Iris pigment epithelial cell (primary cell): ENCODE results near the gene ACTN4.

ENCODE experiments used
- DNase-seq: peaks from one replicate; pipeline ENCODE4 v3.0.0-alpha.2; 2011; ENCODE audit warnings: low read depth

The ACTN4 gene

DNA sequence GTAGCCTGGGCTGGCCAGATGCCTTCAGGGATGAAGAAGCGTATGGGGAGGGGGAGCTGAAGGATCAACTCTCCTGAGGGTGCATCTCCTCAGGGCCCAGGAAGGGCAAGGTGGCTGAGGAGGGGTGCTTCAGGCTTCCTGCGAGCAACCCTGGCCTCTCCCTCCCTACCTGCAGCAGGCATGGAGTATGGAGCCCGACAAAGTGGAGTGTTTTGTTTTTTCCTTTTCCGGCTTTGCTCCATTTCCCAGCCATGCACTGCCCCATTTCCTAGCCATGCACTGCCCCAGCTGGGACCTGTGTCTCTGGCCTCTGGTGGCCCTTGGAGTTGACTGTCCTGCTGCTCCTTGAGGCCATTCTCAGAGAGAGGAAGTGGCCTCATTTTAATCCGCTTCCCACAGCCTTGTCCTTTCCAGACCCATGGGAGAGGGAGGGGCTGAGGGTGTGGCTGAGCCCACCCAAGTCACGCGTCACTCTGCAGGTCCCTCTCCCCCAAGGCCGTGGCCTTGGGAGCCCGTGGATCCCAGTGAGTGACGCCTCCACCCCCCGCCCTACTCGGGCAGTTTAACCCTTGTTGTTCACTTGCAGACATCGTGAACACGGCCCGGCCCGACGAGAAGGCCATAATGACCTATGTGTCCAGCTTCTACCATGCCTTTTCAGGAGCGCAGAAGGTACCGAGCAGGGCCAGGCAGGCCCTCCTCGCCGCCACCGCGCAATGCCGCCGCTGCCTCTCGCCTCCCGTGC is 62.4 kb downstream of the ACTN4 start:
- DNase-seq, result no peak

DNA sequence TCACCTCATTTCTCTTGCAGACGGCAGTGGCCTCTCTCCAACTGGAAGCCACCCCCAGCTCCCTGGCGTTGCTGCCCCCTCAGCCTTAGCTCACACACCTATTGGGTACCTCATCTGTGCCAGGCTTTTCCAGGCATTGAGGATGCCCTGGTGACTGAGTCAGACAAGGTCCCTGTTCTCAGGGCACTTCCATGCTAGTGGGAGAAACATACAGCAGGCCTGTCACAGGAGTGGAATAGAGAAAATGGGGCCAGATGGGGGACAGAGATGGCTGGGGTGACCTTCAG is 62.9 kb downstream of the ACTN4 start:
- no peak for DNase-seq

DNA sequence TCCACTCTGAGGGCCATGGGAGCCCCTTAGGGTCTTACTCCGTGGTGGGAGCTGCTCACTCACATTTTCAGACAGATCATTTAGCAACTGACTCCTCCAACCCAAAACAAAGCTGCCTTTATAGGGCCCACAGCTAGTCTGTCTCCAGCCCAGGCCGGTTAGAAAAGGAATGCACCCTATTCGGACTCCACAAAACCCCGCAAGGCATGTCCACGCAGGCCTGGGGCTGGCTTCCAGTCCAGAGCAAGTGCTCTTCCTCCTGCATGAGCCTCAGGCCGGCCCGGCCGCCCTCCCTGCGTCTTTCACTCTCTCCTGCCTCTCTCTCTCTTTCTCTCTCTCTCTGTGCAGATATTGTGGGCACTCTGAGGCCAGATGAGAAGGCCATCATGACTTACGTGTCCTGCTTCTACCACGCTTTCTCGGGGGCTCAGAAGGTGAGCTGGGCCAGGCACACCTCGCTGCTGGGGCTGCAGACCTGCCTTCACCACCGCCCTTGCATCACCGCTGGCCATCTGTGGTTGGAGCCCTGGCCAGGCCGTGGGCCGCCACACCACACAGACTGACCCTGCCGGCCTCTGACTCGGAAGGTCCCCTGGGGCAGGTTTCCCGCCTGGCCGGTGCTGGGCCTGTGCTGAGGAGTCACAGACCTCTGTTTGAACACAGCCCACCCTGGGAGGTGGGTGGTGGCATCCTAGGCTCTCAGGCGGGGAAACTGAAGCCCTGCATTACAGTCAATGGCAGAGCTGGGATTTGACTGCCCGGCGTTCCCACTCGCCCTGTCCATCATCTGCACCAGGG is 63.7 kb downstream of the ACTN4 start:
- DNase-seq, result no peak

DNA sequence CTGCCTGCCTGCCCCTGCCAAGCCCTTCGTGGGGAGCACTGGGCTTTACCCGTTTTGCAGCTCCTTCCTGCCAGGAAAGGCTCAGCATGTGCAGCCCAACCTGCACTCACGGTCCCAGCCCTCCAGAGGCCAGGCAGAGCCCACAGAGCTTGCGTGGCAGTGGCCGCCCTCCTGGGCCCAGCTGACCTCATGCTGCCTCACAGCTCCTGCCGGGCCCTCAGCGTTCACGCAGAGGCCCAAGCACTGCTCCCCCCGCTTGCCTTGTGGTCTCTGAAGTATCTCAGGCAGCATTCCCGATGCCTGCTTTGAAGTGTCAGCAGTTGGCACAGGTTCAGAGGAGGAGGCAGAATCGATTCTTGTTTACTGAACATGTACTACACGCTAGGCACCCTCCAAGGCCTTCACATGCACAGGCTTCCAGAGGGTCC is 64.3 kb downstream of the ACTN4 start:
- DNase-seq, result peak; percentile 91

DNA sequence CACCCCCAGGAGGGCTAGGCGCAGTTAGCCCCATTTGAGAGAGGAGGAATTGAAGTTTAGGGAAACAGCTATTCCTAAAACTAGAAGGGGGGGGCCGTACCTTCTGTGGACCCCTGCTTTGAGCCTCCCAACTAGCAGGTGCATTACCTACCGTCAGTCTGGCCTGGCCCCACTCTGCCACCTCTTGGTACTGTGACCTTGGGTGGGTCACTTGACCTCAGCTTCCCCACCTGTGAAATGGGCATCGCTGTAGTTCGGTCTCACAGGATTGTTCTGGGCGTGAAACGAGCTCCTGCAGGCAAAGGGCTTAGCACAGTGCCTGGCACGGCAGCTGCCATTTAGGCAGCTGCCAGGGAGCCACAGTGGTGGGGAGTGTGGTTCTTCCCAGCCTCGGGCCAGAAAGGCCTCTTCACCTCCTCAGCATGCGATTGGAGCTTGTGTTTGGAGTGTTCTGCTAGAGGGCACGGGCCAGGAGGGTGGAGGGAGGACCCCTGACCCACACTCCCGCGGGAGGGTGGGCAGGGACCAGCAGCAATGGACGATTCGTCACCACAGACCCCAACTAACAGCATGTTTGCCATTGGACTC is 64.8 kb downstream of the ACTN4 start:
- DNase-seq, result no peak

DNA sequence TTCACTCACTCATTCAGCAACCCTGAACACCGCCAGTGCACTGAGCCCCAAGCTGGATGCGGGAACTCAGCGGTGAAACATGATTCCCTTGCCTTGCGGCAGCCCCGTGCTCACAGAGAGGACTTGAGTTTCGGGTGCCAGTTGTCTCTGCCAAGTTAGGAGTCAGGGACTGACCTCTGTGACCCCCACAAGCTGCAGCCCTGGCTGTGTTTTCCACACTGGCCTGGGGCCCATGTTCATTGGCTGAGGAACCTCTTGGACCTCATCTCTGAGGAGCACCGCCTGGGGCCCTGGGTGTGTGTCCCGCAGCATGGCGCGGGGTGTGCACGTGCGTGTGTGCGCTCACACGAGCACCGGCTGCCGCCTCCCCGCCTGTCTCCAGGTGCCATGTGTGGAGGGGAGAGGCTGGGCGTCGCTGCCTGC is 65.8 kb downstream of the ACTN4 start:
- peak; percentile 49 for DNase-seq

GRCh38 chr19:38713865-38714264 is 66.4 kb downstream of the ACTN4 start:
- DNase-seq, result no peak

DNA sequence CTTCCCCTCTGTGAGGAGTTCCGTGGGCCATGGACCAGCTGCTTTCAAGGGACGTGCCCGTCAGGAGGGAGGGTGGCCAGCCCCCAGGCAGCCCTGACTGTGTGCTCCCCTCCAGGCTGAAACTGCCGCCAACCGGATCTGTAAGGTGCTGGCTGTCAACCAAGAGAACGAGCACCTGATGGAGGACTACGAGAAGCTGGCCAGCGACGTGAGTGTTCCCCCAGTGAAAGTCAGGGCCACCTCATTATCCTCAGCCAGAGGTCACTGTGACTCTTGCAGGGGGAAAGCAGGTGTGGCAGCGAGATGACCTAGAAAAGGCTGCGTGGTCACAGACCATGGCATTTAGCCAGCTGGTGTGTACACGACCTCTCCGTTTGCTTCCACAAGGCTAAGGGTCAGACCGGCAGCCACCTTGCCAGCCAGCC is 66.9 kb downstream of the ACTN4 start:
- no peak for DNase-seq

GRCh38 chr19:38715555-38715954 is 68.1 kb downstream of the ACTN4 start:
- no peak for DNase-seq

- DNase-seq, result no peak
These were observed 69.6 kb downstream of the ACTN4 start for GRCh38 chr19:38717051-38717450.

DNA sequence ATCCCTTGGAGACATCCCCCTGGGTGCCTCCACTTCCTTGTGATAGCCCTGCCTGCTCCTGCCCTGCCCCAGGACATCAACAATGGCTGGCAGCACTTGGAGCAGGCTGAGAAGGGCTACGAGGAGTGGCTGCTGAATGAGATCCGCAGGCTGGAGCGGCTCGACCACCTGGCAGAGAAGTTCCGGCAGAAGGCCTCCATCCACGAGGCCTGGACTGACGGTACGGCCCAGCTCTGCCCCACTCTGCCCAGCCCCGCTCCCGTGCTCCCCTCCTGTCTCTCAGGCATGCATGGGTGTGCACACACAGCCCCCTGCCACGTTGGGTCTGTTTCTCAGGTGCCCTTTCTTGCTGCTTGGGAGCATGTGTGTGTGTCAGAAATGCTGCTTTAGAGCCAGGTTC is 70.4 kb downstream of the ACTN4 start:
- no peak for DNase-seq

- no peak for DNase-seq
These were observed 71.5 kb downstream of the ACTN4 start for GRCh38 chr19:38718747-38719543.

- no peak for DNase-seq
These were observed 72.5 kb downstream of the ACTN4 start for GRCh38 chr19:38719761-38720558.

DNA sequence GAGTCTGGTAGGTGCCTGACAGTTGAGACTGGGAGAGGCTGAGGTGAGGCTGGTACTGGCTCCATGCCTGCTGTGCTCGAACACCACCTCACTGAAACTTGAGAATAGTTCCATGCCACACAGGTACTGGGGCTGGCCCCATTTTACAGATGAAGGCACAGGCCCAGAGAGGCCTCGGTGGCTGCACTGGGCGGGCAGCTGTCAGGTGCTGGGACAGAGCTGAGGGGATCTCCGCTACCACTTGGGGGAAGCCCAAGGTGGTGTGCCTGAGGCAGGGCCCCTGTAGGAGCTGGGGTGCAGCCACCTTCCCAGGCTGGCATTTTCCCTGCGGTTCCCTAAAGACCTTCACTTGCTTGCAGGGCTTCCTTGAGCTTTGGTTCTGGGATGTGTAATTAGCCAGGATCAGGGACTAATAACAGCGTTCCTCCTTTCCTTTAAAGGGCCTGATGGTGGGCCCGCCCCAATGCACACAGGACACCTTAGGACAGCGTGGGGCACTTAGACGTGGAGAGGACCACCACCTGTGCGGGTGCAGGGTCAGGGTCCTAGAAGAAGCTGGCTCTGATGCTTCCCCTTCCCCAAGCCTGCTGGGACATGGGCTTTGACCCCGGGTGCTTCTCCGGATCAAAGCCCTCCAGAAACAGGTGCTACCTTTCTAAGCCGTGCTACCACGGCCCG is 73.2 kb downstream of the ACTN4 start:
- no peak for DNase-seq

DNA sequence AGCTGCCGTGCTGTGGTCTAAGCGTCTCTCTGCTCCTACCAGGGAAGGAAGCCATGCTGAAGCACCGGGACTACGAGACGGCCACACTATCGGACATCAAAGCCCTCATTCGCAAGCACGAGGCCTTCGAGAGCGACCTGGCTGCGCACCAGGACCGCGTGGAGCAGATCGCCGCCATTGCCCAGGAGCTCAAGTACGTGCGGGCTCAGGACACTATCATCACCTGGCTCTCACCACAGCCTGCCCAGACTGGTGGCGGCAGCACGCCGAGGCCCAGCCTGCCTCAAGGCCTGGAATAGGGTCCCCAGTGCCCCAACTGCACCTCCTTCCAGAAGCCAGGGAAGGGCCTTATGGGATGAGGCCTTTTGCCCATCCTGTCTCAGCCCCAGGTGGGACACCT is 74.0 kb downstream of the ACTN4 start:
- DNase-seq, result no peak

GRCh38 chr19:38721979-38722773 is 74.7 kb downstream of the ACTN4 start:
- DNase-seq, result no peak

- no peak for DNase-seq
These were observed 75.6 kb downstream of the ACTN4 start for GRCh38 chr19:38722947-38723605.

GRCh38 chr19:38723606-38723965 is 76.1 kb downstream of the ACTN4 start:
- no peak for DNase-seq

- no peak for DNase-seq
These were observed 76.8 kb downstream of the ACTN4 start for GRCh38 chr19:38723990-38724854.
